ENCODE data around the gene PDK4.

The PDK4 gene

DNA sequence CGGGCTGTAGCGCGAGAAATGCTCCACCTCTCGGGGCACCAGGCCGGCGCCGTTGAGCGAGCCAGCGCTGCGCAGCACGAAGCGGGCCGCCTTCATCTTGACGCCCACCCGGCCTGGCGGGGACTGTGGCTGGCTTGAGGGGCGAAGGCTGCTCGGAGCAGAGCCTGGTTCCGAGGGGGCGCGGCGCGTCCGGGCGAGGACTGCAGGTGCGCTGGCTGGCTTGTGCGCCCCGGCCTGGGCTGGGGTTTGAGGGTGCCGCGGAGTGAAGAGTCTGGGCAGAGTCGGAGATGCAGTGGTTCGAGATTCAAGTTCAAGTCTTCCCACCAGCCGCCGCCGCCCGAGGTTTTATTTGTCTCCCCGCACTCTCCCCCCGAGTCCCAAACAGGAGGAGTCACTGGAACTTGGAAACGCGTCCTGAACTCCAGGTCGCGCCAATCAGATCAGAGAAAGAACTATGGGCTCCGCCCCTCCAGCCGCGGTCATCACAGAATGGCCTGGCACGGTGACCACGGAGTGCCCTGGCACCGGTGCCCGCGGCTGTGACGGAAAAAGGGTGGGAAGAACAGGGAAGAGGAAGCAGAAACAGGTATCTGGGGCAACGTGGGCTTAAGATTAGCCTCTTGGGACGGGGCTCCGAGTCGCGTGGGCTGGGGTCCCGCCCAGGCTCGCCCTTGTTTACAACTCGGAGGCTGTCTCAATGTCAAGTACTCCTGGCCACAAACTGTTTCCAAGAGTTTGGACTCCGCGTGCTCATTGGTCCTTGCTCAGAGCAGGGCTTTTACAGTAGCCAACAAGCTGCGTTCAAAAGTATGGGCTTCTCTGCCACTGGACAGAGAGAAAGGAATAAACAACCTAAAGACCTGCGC lies at the start of gene PDK4:
PDK4 (minus strand) TSS at position 319 of the 866 bp plus-strand sequence; CDS start at position 96, 223 bp downstream.
- ATAC-seq = no peak
- Mint-ChIP-seq H3K27ac (no peak within 1 kb of the TSS), H3K4me1 (no peaks in the 10 kb centered on the region), H3K4me3 (peak within 1 kb of the TSS; percentile 39), H3K36me3 (no peaks in the 10 kb centered on the region), H3K9me3 (no peaks in the 10 kb centered on the region)
- DNase-seq (ENCODE audit: low spot score in 2 of 2) = no peak

DNA sequence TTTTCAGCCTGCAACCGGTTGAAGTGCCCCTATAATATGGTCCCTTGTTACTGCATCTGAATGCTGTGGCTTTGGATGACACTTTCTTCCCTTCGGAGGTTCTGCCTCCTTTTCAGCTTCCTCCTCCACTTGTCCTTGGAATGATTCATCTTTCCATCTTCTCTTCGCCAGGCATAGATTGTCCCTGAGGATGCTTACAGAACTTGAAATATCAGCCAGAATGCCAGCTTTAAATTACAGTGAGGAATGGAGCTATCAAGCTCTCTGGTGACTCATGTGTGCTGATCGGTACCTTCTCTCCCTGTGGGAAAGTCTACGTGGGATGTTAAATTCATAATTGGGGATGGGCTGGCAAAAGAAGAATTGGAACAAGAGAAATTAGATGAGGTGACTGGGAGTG lies 45.9 kb upstream of the PDK4 start:
- DNase-seq (ENCODE audit: low spot score in 2 of 2) = no peak
- ATAC-seq = no peak
- no peaks in the 10 kb centered on the region for H3K9me3 Mint-ChIP-seq
- no peaks in the 10 kb centered on the region for H3K4me1 Mint-ChIP-seq
- no peak overlapping the region for H3K27ac Mint-ChIP-seq
- H3K4me3 Mint-ChIP-seq = no peak overlapping the region
- H3K36me3 Mint-ChIP-seq = no peaks in the 10 kb centered on the region

DNA sequence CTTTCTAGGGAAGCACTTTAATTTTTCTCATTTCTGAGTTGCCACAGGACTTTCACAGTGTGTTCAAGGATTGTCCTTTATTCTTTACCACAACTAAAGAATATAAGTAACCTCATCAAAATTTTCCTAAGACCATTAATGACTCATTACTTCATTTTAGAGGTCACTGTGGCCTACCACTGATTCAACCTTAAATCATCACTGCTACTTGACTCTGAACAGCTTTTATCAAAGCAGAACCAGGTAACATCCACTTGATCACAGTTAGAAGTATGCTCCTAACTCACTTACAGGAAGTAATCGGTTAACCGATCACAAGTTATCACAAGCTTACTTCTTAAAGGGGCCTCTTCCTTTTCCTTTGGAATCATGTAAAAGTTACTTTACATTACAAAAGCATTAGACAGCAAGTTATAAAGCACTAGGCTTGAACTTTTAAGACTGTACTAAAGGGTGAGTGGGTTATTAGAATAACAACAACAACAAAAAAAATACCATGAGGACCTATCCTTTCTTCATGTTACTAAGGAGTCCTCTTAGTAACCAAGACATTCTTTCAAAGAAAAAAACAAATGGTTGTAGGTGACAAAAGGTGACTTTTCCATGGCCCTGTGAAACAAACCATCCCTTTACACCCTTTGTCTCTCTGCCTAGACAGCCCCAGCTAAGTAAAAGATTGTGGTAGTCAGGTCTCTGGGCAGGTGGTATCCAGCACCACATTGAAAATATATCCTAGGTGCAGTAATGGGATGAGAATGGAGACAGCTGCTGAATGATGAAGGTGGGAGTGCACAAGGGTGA lies 40.0 kb upstream of the PDK4 start:
- no peaks in the 10 kb centered on the region for H3K36me3 Mint-ChIP-seq
- no peaks in the 10 kb centered on the region for H3K9me3 Mint-ChIP-seq
- no peaks in the 10 kb centered on the region for H3K4me1 Mint-ChIP-seq
- H3K27ac Mint-ChIP-seq = no peak overlapping the region
- no peak for ATAC-seq
- H3K4me3 Mint-ChIP-seq = no peak overlapping the region
- no peak for DNase-seq (ENCODE audit: low spot score in 2 of 2)

DNA sequence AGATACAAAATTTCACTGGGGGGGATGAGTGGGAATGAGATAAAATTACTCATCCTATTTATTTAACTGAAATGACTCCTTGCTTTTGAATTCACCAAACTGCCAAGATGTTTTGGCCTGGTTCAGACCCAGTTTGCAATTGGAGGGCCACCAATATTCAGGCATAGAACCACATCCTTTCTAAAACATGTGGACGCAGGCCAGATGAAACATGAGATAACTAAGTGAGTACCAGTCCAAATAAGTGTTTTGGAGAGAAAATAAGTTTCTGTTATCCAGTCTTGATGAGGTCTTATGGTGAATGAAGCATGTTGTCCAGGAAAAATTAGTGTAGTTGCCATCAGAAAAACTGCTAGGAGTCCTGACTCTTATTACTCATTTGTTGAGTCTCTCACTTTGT lies 36.3 kb upstream of the PDK4 start:
- peaks cover 3% of the 10 kb centered on the region for H3K9me3 Mint-ChIP-seq
- H3K4me1 Mint-ChIP-seq = no peaks in the 10 kb centered on the region
- no peaks in the 10 kb centered on the region for H3K36me3 Mint-ChIP-seq
- DNase-seq (ENCODE audit: low spot score in 2 of 2) (no peak), ATAC-seq (no peak)
- no peak overlapping the region for H3K4me3 Mint-ChIP-seq
- H3K27ac Mint-ChIP-seq = no peak overlapping the region

DNA sequence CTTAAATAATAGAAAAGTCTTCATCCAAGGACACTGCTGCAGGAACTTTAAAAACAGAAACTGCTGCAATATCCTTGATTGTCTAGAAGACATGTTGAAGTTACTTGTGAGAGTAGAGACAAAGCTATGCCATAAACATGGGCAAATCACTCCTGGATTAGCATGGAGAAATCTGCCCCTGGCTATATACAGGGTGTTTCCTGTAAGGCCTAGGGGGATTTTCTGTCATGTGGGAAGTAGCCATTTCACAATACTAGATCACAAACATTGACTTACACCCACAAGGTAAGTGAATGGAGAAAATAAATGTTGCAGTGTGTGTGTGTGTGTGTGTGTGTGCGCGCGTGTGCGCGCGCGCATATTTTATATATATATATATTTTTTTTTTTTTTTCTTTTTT lies 35.2 kb upstream of the PDK4 start:
- no peak overlapping the region for H3K27ac Mint-ChIP-seq
- no peak for DNase-seq (ENCODE audit: low spot score in 2 of 2)
- ATAC-seq = no peak
- H3K36me3 Mint-ChIP-seq = no peaks in the 10 kb centered on the region
- peaks cover 3% of the 10 kb centered on the region for H3K9me3 Mint-ChIP-seq
- no peak overlapping the region for H3K4me3 Mint-ChIP-seq
- H3K4me1 Mint-ChIP-seq = no peaks in the 10 kb centered on the region

DNA sequence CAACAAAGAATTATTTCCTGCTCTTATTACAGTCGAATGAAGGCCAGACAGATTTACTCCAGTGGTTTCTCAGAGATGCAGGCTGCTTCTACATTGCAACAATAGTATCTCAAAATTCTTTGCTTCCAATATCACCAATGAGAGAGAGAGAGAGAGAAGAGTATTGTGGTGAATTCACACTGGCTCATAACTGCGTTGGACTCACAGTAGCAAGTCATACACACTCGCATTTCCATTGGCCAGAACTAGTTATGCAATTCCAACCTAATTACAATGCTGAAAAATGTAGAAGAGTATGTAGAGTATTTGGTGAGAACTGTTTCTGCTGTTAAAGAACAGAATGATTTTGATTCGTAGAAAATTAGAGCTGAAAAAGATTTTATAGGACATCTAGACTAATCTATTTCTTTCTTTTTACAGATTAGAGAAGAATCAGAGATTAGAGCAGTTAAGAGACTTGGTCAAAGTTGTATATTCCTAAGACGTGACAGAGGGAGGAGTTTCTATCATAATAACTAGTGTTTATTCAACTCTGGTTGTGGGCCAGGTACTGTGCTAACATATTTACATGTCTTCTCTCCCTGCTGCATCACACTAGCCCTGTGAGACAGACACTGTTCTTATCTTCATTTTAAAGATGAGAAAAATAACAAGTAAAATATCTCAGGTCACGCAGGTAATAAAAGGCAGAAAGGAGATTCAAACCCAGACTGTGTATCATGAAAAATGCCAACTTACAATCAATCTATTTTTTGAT lies 34.6 kb upstream of the PDK4 start:
- ATAC-seq = no peak
- Mint-ChIP-seq H3K4me3 (no peak overlapping the region), H3K9me3 (peaks cover 3% of the 10 kb centered on the region), H3K27ac (no peak overlapping the region), H3K4me1 (no peaks in the 10 kb centered on the region), H3K36me3 (no peaks in the 10 kb centered on the region)
- DNase-seq (ENCODE audit: low spot score in 2 of 2) = no peak

DNA sequence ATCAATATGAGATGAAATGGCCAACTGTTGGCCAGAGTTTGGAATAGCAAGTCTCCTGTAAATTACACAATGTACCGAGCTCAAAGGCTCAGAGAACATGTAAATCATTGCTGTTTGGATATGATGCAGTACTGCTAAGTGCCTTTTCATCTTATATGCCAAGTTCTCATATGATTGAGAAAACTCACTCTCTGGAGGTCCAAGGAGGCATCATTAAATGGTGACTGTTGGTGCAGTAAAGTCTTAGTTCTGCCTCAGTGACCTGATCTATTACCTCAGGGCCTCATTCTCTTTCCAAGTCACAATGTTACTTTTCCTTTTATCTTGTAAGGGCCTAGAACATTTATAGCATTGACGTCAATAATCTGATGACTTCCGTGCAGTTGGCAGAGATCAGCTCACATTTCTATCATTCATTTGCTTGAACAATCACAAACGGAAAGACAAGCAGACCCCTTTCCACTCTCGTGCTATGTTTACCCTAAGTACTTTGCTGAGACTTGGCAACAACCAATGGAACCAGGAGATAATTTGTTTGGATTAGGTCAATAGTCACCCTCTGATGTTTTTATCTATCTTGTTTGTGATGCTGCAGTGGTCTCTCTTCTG lies 32.6 kb upstream of the PDK4 start:
- H3K9me3 Mint-ChIP-seq = peaks cover 3% of the 10 kb centered on the region

DNA sequence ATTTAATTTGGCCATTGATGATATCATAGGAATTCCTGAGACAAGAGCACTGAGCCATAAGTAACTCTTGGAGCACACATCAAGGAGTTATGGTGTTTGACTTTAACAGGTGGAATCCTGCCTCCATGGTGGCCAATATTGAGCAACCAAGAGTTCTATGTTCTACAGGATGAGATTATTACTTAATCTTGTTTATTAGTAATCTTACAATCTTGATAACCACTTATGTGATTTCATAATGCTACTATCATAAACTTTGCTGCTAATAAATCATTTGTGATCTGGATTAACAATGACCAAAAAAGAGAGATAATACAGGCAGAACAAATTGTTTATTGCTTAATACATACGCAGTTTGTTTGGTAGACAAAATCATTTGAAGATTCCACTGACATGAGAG lies 27.5 kb upstream of the PDK4 start:
- H3K9me3 Mint-ChIP-seq = peaks cover 7% of the 10 kb centered on the region
- ATAC-seq (no peak), DNase-seq (ENCODE audit: low spot score in 2 of 2) (no peak)
- no peak overlapping the region for H3K27ac Mint-ChIP-seq
- H3K36me3 Mint-ChIP-seq = no peaks in the 10 kb centered on the region
- no peaks in the 10 kb centered on the region for H3K4me1 Mint-ChIP-seq
- H3K4me3 Mint-ChIP-seq = no peak overlapping the region

More for the DNA sequence above, 32.6 kb upstream of the PDK4 start:
- Mint-ChIP-seq H3K4me3 (no peak overlapping the region), H3K27ac (no peak overlapping the region), H3K4me1 (no peaks in the 10 kb centered on the region), H3K36me3 (no peaks in the 10 kb centered on the region)
- DNase-seq (ENCODE audit: low spot score in 2 of 2) (no peak), ATAC-seq (no peak)

DNA sequence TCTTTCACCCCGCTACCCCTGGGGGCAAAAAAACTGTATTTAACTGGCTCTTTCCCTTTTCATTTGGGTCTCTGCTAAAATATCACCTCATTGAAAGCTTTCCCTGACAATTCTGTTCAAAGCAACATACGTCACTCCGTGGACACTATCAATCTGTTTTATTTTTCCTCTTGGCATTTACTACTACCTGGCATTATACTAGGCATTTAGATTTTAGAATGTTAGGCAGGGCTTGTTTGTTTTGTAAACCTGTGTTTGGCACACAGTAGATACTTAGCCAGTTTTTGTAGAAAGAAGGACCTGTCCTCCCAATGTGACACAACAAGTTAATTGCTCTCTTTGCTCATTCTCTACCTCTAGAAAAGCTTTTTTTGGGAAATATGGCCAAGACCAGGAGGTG lies 26.5 kb upstream of the PDK4 start:
- no peaks in the 10 kb centered on the region for H3K36me3 Mint-ChIP-seq
- H3K27ac Mint-ChIP-seq = no peak overlapping the region
- peaks cover 7% of the 10 kb centered on the region for H3K9me3 Mint-ChIP-seq
- DNase-seq (ENCODE audit: low spot score in 2 of 2) (no peak), ATAC-seq (no peak)
- H3K4me3 Mint-ChIP-seq = no peak overlapping the region
- H3K4me1 Mint-ChIP-seq = no peaks in the 10 kb centered on the region

DNA sequence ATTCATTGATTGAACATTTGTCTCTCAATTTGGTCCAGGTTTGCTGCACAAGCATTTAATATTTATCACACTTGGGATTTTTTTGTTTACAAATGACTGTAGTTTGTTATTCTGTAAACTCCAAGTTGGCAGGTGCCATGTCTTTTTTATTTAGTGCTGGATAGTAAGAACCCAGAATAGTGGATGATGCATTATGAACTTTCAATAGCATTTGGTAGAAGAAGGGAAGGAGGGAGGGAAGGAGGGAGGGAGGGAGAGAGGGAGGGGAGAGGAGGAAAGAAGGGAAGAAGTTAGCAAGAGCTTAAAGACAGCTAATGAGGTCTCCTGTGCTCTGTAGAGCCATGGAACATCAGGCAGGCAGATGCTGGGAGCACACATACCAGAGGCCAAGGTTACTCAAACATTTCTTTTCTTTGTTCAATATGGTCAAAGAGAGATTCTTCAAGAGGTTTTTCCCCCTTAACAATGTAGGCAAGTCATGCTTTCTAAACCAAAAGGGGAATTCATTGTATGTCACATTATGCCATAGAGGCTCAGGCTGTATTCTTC lies 25.8 kb upstream of the PDK4 start:
- H3K36me3 Mint-ChIP-seq = no peaks in the 10 kb centered on the region
- H3K4me1 Mint-ChIP-seq = no peaks in the 10 kb centered on the region
- no peak for DNase-seq (ENCODE audit: low spot score in 2 of 2)
- H3K4me3 Mint-ChIP-seq = no peak overlapping the region
- H3K9me3 Mint-ChIP-seq = peaks cover 7% of the 10 kb centered on the region
- no peak overlapping the region for H3K27ac Mint-ChIP-seq
- ATAC-seq = no peak

DNA sequence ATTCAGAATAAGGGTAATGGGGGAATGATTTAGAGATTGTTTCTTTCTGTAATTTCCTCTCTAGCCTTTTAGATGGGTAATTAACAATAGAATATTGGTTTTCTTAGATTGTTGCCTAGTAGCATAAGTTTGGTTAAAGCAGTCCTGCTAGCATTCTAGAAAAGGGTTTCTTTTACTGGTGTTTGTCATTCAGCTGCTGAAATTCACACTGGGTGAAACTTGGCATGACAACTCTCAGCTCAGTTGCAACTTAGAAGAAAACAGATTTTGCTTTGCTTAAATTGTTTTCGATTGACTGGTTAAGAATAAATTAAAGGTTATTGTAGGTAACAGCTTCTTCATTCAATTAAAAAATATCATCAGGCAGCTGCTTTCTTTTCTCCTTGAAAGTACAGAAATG lies 25.1 kb upstream of the PDK4 start:
- Mint-ChIP-seq H3K36me3 (no peaks in the 10 kb centered on the region), H3K4me3 (no peak overlapping the region), H3K27ac (no peak overlapping the region), H3K4me1 (no peaks in the 10 kb centered on the region), H3K9me3 (peaks cover 7% of the 10 kb centered on the region)
- ATAC-seq = no peak
- DNase-seq (ENCODE audit: low spot score in 2 of 2) = no peak

DNA sequence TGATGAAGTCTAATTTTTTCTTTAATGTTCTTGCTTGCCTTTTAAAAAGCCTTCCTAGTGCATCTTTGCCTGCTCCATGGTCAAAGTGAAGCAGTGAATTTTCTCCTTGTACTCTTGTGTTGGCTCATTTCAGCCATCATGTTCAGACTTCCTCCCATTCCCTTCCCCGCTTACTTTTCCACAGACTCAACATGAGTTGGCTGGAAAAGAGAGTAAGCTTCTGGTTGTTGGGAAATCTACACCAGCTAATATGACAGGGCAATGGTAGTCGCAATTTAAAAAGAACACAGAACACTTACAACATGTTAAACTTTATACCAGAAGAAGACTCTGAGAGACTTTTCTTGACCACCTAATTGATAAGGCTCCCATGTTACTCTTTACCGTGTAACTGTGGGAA lies 24.3 kb upstream of the PDK4 start:
- Mint-ChIP-seq H3K27ac (no peak overlapping the region), H3K4me3 (no peak overlapping the region), H3K36me3 (no peaks in the 10 kb centered on the region), H3K4me1 (no peaks in the 10 kb centered on the region), H3K9me3 (peaks cover 7% of the 10 kb centered on the region)
- ATAC-seq (no peak), DNase-seq (ENCODE audit: low spot score in 2 of 2) (no peak)

DNA sequence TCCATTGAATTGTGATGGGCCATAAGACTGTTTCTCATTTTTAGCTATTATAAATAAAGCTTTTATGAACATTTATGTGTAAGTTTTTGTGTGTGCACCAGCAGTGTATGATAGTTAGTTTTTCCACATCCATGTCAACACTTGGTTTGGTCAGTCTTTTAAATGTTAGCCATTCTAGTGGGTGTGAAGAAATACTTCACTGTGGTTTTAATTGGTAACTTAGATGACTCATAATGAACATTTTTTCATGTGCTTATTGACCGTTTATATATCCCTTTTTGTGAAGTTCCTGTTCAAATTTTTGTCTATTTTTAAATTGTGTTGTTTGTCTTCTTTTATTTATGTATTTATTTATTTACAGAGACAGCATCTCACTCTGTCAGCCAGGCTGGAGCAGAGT lies 23.6 kb upstream of the PDK4 start:
- Mint-ChIP-seq H3K36me3 (no peaks in the 10 kb centered on the region), H3K4me1 (no peaks in the 10 kb centered on the region), H3K9me3 (peaks cover 13% of the 10 kb centered on the region), H3K27ac (no peak overlapping the region), H3K4me3 (no peak overlapping the region)
- DNase-seq (ENCODE audit: low spot score in 2 of 2) = no peak
- no peak for ATAC-seq

DNA sequence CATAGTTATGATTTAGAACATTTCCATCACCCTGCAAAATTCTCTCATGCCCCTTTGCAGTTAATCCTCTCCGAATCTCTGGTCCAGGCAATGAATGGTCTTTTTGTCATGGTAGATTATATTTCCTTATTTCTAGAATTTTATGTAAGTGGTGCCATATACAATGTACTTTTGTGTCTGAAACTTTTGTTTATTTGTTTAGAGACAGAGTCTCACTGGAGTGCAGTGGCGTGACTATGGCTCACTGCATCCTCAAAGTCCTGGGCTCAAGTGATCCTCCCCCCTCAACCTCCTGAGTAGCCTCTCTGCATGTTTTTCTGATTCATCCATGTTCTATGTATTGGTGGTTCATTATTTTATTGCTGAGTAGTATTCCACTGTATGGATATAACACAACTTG lies 23.2 kb upstream of the PDK4 start:
- no peaks in the 10 kb centered on the region for H3K36me3 Mint-ChIP-seq
- H3K9me3 Mint-ChIP-seq = peaks cover 13% of the 10 kb centered on the region
- H3K4me3 Mint-ChIP-seq = no peak overlapping the region
- DNase-seq (ENCODE audit: low spot score in 2 of 2) (no peak), ATAC-seq (no peak)
- H3K4me1 Mint-ChIP-seq = no peaks in the 10 kb centered on the region
- no peak overlapping the region for H3K27ac Mint-ChIP-seq

DNA sequence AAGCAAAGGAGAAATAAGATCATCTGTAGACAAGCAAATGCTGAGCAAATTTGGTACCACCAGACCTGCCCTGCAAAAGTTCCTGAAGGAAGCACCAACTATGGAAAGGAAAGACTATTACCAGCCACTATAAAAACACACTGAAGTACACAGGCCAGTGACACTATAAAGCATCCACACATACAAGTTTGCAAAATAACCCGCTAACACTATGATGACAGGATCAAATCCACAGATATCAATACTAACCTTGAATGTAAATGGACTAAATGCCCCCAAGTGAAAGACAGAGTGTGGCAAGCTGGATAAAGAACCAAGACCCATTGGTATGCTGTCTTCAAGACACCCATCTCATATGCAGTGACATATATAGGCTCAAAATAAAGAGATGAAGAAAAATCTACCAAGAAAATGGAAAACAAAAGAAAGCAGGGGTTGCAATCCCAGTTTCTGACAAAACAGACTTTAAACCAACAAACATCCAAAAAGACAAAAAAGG lies 18.2 kb upstream of the PDK4 start:
- no peak for ATAC-seq

More for the DNA sequence above, 18.2 kb upstream of the PDK4 start:
- no peak overlapping the region for H3K27ac Mint-ChIP-seq
- H3K4me1 Mint-ChIP-seq = no peaks in the 10 kb centered on the region
- peaks cover 6% of the 10 kb centered on the region for H3K9me3 Mint-ChIP-seq
- no peak overlapping the region for H3K4me3 Mint-ChIP-seq
- H3K36me3 Mint-ChIP-seq = no peaks in the 10 kb centered on the region
- DNase-seq (ENCODE audit: low spot score in 2 of 2) = no peak

Measured in stimulated activated effector memory CD8-positive, alpha-beta T cell treated with anti-CD3 and anti-CD28 coated beads, Interleukin-12 subunit alpha, Interleukin-12 subunit beta, amount 100 ng/mL, for 72 hours (primary cell).